GM21723 (cell line): ENCODE results near the gene MAP3K7.
"Not testable (repeated sequence)": the region's sequence is repeated elsewhere in the genome, so short reads cannot be mapped to it uniquely, and the experiment has no call there.

Experiments used
- ATAC-seq: cut with Tn5 transposase; IDR thresholded peaks from one replicate; pipeline ENCODE4 v1.9.1; 2021; ENCODE audit warnings: mild to moderate bottlenecking, moderate library complexity; ENCODE audit not compliant: unreplicated experiment

Gene MAP3K7

DNA sequence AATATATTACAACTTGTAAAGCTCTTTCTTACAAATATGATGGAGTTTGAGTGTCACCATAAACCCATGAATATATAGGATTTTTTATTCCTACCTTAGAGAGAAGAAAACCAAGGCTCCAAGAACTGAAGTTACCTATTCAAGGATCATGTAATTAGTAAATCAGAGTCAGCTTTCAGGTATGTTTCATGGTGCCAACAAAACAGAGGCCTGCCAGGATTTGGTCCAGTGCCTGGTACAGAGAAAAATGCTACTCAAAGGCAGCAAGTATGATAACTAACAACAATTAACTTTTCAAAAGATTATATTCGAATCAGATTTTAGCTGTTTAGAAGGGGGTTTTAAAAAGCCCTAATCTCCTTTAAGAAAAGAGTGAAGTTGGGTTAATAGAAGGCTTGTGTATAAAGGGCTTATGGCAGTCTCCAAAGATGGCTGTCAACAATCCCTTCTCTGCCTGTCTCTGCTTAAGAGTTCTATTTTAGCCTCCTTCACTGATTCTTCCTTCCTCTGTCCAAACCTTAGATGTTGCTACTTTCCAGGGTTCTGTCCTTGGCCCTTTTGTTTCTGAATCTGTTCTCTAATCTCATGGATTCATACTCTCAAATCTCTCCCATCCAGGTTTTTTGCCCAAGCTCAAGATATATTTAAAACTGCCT is 7.8 kb downstream of the MAP3K7 start:
- no peak for ATAC-seq

DNA sequence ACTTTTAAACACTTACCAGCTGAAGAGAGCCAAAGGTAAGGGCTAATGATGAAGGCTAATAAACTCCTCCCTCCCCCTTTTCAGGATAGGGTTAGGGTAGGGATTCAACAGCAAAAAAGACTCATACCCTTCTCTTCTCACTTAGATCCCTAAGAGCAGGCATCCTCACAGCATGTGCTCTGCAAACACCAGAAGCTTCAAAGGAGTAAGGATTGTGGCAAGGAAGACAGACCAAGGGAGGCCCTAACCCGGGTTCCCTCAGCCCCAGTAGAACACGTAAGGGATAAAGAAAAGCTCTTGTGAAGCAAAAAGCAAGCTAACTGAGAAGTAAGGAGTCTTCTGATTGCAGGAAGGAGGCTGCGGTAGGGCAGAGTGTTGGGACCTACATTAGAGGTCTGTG is 11.6 kb downstream of the MAP3K7 start:
- no peak for ATAC-seq

DNA sequence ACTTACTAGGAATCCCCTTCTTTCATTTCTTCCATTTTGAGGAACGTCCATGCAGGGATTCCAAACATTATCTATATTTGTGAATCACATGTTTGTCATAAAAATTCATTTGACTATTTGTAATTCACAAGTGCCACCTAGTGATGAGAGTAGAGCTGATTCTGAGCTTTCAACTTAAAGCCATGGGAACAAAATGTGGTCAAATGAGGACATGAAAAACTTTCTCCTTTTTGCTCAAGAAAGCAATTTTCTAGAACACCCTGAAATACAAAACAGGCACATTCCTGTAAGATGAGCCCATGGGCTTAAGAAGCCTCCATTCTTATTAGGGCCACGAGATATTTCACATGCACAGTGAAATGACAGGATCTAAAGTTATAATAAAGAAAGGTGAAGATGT is 12.3 kb downstream of the MAP3K7 start:
- ATAC-seq, result no peak

DNA sequence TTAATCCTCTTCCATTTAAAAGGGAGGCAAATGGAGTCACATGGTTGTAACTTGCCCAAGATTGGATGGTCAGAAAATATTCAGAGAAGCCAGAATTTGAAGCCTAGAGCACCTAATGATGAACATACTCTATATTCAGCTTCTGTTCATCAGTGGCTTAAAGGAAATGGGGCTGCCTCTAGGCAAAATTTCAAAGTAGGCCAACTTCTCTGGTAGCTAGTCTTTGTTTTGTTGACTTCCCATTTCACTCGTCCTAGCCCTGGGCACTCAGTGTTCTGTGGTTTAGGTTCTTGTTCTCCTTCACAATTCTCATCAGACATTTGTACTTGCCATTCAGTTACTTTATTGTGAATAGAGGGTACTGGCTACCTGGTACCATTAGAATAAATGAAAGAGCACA is 13.2 kb downstream of the MAP3K7 start:
- ATAC-seq, result no peak

DNA sequence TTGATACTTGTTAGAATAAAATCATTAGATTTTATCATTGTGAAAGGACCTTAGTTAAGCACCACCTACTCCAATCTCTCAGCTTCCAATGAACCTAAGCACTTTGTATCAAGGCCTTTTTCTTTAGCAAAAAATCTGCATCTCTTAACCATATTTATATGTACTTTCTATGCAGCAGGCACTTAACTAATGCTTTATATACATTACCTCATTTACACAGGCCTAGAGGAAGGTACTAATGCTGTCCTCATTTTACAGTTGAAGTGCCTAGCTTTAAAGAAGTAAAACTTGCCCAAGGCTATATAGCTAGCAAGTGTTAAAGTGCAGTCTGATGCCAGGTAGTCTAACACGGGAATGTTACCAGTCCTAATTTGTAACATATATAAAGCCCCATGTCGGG is 14.0 kb downstream of the MAP3K7 start:
- no peak for ATAC-seq

DNA sequence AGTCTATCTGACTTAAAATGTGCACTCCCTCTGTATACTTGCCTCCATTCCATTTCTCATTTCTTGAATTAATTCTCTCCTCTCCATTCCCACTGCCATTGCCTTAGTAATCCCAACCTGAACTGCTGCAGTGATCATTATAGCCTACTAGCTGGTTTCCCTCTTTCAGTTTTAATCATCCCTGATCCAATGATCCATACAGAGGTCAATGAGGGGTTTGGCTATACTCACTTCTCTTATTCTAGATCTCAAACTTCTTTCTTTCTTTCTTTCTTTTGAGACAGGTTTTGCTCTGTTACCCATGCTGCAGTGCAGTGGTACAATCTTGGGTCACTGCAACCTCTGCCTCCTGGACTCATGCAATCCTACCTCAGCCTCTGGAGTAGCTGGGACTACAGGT is 17.6 kb downstream of the MAP3K7 start:
- ATAC-seq, result no peak

DNA sequence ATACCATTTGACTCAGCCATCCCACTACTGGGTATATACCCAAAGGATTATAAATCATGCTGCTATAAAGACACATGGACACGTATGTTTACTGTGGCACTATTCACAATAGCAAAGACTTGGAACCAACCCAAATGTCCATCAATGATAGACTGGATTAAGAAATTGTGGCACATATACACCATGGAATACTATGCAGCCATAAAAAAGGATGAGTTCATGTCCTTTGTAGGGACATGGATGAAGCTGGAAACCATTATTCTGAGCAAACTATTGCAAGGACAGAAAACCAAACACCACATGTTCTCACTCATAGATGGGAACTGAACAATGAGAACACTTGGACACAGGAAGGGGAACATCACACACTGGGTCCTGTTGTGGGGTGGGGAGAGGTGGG is 19.2 kb downstream of the MAP3K7 start:
- not testable (repeated sequence) for ATAC-seq

DNA sequence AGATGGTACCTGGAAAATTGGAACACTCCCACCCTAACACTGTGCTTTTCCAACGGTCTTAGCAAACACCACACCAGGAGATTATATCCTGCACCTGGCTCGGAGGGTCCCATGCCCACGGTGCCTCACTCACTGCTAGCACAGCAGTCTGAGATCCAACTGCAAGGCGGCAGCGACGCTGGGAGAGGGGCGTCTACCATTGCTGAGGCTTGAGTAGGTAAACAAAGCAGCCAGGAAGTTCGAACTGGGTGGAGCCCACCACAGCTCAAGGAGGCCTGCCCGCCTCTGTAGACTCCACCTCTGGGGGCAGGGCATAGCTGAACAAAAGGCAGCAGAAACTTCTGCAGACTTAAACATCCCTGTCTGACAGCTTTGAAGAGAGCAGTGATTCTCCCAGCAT is 24.5 kb downstream of the MAP3K7 start:
- ATAC-seq, result not testable (repeated sequence)

DNA sequence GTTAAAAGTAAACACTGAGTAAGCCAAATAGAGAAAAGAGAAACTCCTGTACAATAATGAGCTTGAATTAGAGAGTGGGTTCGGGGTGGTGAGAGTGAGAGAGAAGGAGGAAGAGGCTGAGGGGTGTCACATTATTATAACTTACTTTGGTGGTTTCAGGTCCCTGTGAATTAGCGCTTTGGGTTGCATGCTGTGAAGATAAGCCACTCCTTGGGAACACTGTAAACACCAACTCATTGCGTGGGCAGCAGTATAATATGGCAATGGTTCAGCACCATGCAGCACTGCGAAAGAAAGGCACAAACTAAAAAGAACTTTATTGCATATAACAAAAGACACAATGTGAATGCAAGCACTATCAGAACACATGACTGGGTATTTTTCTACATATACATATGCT is 26.9 kb downstream of the MAP3K7 start:
- ATAC-seq, result no peak

DNA sequence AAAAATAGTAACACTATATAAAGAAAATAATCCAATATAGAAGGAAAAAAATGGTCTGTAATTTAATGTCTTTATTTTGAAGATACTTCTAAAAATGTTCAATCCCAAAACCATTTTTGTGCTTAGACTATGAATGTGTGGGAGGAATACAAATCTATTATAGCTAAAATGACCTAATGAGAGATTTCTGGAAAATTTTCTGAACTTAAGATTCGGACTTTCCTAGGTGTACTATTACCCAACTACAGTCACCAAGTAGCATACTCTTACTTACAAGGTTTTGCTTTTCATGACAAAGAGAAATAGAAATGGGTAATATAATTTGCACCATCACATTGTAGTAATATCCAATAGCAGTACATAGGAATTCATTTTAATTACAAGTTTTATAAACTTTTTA is 29.9 kb downstream of the MAP3K7 start:
- ATAC-seq, result no peak

DNA sequence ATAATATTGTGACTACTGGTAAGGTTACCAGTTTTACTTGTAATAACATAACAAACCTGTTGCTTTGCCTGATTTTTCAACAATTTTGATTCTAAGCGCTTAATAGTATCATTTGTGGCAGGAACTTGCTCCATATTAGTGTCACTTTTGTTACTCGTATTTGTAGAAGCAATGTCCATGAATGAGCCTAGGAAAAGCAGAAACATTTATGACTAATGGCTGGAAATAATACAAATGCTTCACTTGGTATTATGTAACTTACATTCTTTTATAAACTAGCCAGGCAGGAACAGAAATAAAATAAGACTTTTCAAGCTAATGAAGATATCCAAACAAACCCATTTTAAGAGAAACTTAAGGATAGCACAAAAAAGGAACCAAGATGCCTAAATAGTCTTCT is 38.9 kb downstream of the MAP3K7 start:
- no peak for ATAC-seq

DNA sequence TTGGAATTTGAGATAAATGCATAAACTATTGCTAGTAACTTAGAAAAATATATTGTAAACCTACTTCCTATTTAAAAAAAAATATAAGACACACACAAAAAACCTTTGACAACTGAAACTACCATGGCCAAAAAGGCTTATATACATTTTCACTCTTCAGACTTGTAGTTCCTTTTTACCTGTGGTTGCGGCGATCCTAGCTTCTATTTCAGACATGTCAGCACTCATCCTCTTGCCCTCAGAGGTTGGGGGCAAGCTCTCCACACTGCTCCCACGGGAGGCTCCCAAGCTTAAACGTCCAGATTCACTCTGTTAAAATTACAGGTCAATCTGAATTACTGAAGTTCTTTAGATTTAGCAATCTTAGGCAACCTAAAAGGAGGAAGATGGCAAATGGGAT is 39.8 kb downstream of the MAP3K7 start:
- ATAC-seq, result no peak

DNA sequence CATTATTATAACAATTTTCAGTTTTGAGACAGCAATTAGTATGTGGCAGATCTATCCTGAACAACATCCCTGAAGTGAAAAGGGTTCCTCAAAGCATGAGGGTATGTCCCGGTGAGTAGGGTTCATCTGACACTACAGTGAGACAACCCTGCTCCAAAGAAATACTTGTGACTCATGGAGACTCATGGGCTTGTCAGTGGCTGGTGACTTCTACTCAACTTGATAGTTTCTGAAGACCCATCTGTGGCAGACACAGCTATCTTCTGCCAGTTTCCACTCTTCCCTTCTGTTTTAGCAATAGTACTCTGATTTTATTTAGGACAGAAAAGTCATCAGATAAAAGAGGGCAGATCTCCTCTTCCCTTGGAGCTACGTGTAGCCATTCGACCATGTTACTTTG is 41.4 kb downstream of the MAP3K7 start:
- no peak for ATAC-seq

DNA sequence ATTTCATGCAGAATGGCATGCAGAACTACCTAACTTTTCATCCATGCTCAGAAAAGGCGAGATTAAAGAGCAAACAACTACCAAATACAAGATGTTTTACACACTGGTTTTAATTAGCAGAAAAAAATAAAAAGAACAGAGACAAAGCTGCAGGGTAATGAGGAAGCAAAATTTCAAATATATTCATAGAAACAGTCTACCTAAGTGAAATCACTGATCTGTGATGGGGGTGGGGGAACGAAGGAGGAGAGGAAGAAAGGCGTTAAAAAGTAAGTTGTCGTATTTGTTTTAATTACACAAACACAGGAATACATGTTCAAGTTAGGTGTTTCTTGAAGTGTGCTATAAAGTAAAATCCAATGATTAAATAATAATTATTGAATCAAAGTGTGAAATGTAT is 42.1 kb downstream of the MAP3K7 start:
- no peak for ATAC-seq

DNA sequence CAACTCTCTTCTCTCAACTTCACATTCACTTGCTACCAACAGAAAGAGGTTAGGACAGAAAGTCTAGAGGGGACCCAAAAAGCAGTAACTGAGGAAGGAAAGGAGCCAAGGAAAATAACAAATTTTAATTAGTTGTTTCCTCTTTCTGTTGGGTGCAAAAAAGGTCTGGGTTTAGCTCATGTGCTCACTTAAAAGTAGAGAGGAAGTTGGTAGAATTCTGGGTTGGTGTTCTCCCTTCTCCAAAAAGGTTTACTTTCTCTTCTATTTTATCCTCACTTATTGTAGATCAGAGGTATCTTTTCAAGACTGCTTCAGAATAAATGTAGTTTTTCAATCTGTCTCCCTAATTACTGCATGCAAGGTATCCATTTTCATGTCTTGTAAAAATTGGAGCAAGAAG is 42.8 kb downstream of the MAP3K7 start:
- ATAC-seq, result no peak

DNA sequence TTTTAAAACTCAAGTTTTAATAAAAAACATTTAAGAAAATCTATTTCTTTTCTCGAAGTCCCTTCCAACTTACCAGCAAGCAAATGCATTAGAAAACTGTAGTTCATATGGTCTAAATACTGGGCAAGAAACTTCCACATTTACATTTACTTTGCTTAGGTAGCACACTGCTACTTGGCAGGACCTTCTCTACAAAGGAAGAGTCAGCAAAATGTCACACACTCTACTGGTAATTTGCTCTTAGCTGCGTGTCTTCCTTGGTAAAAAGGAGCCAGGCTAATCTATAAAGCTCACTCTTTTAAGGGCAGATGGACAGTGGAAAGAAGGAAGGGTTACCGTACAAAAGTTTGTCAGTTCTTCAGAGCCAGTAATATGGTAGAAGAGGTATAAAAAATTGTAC is 45.7 kb downstream of the MAP3K7 start:
- ATAC-seq, result no peak

DNA sequence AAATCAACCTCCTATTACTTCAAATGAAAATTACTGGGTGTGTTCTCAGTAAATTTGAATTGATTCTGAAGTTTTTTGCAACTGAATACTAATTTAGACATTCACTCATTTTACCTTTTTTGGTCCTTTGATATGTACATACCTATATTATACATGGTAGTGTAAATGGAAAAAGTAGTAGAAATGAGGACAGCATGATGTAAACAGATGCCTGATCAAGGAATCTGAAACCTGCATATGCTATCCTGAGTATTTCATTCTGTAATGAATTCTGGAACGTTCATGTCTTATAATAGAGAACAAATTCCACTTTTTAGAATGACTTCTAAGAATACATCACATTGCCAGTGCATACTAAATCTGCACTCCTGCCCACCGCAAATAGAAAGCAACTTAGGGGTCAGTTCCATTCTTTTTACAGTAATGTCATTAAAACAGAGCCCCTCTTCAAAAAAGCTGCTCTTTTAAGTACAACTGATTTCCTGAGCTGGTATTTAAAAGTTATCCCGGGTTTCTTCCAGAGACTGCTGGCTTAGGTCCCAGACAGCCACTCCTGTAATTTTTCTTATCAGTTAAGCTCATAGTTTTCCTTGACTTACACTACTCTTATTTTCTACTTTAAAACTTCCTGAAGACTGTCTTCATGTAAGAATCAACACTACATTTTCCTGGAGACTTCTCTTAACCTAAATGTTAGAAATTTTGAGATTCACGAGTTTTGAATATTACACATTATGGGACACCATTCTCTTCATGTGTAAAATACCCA is 48.4 kb downstream of the MAP3K7 start:
- ATAC-seq, result no peak

DNA sequence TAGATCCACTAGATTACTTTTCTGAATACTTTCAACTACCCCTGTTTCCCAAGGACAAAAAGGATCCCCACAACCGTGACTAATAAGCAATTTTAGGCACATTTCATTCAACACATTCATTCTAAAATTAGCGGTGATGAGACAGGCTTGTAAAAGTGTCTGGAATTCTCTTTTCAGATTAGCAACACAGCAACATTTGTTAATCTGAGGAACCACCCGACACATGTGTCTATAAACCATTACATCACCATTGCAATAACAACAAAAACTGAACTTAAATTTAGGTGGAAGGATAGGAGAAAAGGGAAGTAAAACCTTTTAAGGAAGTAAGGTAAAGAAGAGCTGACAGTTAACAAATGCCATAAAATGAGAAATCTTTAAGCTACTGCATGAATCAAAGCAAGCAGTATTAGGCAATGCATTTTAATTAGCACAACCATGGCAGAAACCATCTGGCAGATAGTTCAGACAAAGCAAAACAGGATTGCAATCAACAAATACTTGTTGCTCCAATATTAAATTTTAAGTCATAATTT is 49.1 kb downstream of the MAP3K7 start:
- peak; percentile 80 for ATAC-seq

DNA sequence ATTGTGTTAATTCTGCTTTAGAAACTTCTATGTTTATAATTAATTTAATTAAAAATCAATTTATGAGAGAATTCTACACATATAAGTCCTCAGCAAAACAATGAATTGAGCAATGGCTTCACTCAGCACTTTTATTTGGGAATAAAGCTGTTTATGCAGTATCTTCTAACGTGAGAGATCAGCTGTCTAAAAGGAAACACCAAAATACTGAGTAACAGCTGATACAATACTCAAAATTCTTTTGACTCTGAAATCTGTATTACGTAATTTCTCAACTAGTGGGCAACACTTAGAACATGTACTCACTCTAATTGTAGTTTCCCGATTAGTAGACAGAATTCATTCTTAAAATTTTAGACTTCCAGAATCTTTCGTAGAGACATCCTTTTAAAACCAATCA is 49.8 kb downstream of the MAP3K7 start:
- no peak for ATAC-seq

DNA sequence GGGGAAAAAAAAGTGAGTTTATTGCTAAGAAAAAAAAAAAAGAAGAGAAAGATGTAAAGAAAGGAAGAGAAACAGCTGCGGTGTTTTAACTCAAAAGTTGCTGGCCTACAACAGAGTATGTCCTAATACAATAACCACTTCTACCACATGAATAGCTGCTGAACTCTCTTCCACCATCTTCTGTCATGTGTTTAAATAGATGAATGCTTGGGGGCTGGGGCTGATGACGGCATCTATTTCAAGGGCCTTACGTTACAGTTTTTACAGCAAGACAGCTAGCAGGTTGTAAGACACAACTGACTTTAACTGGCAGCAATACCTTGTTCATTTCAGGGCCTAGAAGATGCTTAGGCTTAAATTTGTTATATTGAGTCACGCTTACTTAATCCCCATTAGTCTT is 50.4 kb downstream of the MAP3K7 start:
- no peak for ATAC-seq

DNA sequence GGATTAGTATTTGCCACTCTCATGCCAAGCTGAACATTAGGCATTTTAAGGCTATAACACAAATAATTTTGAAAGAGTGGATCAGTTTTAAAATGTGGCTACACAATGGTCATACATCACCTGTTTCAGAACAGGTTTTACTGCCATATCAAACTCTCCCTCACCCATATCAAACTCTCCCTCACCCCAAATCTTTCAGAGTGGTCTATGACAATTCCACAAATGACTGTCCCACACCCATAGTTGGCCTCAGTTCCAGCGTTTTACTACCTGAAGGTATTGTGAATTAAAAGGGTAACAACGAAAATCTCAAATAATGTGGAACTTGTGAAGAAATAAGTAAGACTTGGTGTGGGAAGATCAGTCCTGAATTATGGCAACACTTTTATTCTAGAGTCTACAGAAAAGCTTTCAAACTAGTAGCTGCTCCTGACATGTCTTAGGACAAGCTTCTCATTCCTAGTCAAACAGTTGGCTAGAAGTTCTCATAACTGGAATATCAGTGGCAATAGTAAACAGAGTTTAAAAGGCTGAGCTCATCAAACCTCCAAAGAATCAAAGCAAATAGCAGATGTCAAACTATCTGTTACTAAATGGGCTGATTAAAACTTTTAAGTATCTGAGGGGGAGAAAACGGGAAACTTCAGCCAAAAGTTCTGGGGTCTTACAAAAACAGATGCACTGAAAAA is 52.4 kb downstream of the MAP3K7 start:
- ATAC-seq, result no peak
